Measurements from ENCODE around the gene OR2M4.
"Not testable (repeated sequence)": the region's sequence is repeated elsewhere in the genome, so short reads cannot be mapped to it uniquely, and the experiment has no call there.

Gene OR2M4

GRCh38 chr1:248273225-248273624, 42.0 kb downstream of the OR2M4 start:
- not testable (repeated sequence) for H3K4me1 ChIP-seq (ENCODE audit: control insufficient read depth, insufficient read depth, low read length); H3K36me3 ChIP-seq (ENCODE audit: control insufficient read depth, insufficient read depth, low read length); H3K9me3 ChIP-seq (ENCODE audit: control insufficient read depth, low read length); H3K4me3 ChIP-seq (ENCODE audit: low read length); H3K27me3 ChIP-seq (ENCODE audit: control insufficient read depth, insufficient read depth, low read length); H3K9ac ChIP-seq (ENCODE audit: low read length)

- no peaks in the 10 kb centered on the region for H3K4me1 ChIP-seq (ENCODE audit: control insufficient read depth, insufficient read depth, low read length)
- no peak within 1 kb of the TSS for H3K9ac ChIP-seq (ENCODE audit: low read length)
- no peak within 1 kb of the TSS for H3K4me3 ChIP-seq (ENCODE audit: low read length)
- no peaks in the 10 kb centered on the region for H3K27me3 ChIP-seq (ENCODE audit: control insufficient read depth, insufficient read depth, low read length)
- no peaks in the 10 kb centered on the region for H3K9me3 ChIP-seq (ENCODE audit: control insufficient read depth, low read length)
- no peaks in the 10 kb centered on the region for H3K36me3 ChIP-seq (ENCODE audit: control insufficient read depth, insufficient read depth, low read length)
Observed at GRCh38 chr1:248277876-248278275, 46.7 kb downstream of the OR2M4 start, which contains the start of gene OR2T33. TSS of gene OR2T33 (minus strand) at chr1:248277976. CDS start at chr1:248273814, 4,162 bp downstream.

GRCh38 chr1:248288391-248288790, 57.2 kb downstream of the OR2M4 start:
- no peaks in the 10 kb centered on the region for H3K27me3 ChIP-seq (ENCODE audit: control insufficient read depth, insufficient read depth, low read length)
- no peaks in the 10 kb centered on the region for H3K36me3 ChIP-seq (ENCODE audit: control insufficient read depth, insufficient read depth, low read length)
- H3K9ac ChIP-seq (ENCODE audit: low read length), result no peak overlapping the region
- H3K9me3 ChIP-seq (ENCODE audit: control insufficient read depth, low read length), result no peaks in the 10 kb centered on the region
- H3K4me3 ChIP-seq (ENCODE audit: low read length), result no peak overlapping the region
- no peaks in the 10 kb centered on the region for H3K4me1 ChIP-seq (ENCODE audit: control insufficient read depth, insufficient read depth, low read length)

All from mucosa of stomach (tissue), 1 donor.